Panc1 (cell line): ENCODE measurements around the gene THRAP3. TPM values are rescaled to one million over a fixed set of nuclear protein-coding genes. Genes with fewer than 3 reads are reported as not detected.

Experiments used
- ATAC-seq: fragments of 200-7000 bp; cut with Tn5 transposase; 2 replicates; pipeline ENCODE4 v1.9.1; 2020; ENCODE audit warnings: mild to moderate bottlenecking, moderate library complexity
- BruUV-seq: library from RNA; stranded (reverse); fragments of 400-500 nt; replicated peaks from 2 replicates; lab custom pipeline; 2021; lab: Mats Ljungman, UMichigan
- CTCF ChIA-PET: fragments of 300-600 bp; sonication (Branson Sonifier 250); formaldehyde crosslinking; loops from one replicate; lab custom pipeline; 2022; ENCODE audit warnings: antibody characterized with exemption; lab: Charles Lee
- POLR2A ChIA-PET: fragments of 300-600 bp; sonication (Branson Sonifier 250); formaldehyde crosslinking; loops from one replicate; lab custom pipeline; 2022; ENCODE audit warnings: antibody characterized with exemption; lab: Charles Lee
- DNase-seq: peaks from one replicate; pipeline ENCODE4 v3.0.0-alpha.2; 2010; ENCODE audit warnings: low read depth, low spot score
- H3K27ac ChIP-seq: 2 replicates; pipeline ENCODE4 v1.5.1; 2011; ENCODE audit warnings: mild to moderate bottlenecking, low read length, inconsistent platforms
- H3K27me3 ChIP-seq: fragments of 200-500 bp; sonication (Bioruptor generic); 2 replicates; pipeline ENCODE4 v1.6.0; 2014; ENCODE audit warnings: low read length, inconsistent platforms; ENCODE audit not compliant: control insufficient read depth, insufficient read depth
- H3K36me3 ChIP-seq: fragments of 200-500 bp; sonication (Bioruptor generic); 2 replicates; pipeline ENCODE4 v1.5.1; 2014; ENCODE audit warnings: inconsistent platforms, mild to moderate bottlenecking, low read length, moderate library complexity; ENCODE audit not compliant: control insufficient read depth, insufficient read depth
- H3K4me1 ChIP-seq: 2 replicates; pipeline ENCODE4 v1.5.1; 2011; ENCODE audit warnings: inconsistent platforms, mild to moderate bottlenecking, low read length, moderate library complexity; ENCODE audit not compliant: control insufficient read depth, insufficient read depth
- H3K4me3 ChIP-seq, 2 experiments: 2 replicates each; pipeline ENCODE4 v1.5.1; 2011 to 2012; ENCODE audit warnings: low read depth in 2 of 2, low read length in 2 of 2, mild to moderate bottlenecking in 2 of 2, inconsistent platforms in 1 of 2, moderate library complexity in 1 of 2
- H3K9me3 ChIP-seq: fragments of 200-500 bp; sonication (Bioruptor generic); 2 replicates; pipeline ENCODE4 v1.5.1; 2014; ENCODE audit warnings: low read depth, mild to moderate bottlenecking, inconsistent platforms, low read length, moderate library complexity; ENCODE audit not compliant: control insufficient read depth, insufficient read depth
- CTCF ChIP-seq: fragments of 450-650 bp; IDR thresholded peaks from 2 replicates; pipeline ENCODE4 v1.5.1; 2017; ENCODE audit warnings: mild to moderate bottlenecking
- POLR2AphosphoS5 ChIP-seq: IDR thresholded peaks from 2 replicates; pipeline ENCODE4 v1.6.1; 2012; ENCODE audit warnings: mild to moderate bottlenecking, low read depth, low read length, moderate library complexity
- REST ChIP-seq, 2 experiments: IDR thresholded peaks; 2 replicates each; pipeline ENCODE4 v1.6.1; 2011 to 2012; ENCODE audit warnings: low read depth in 2 of 2, control low read depth in 1 of 2, low read length in 1 of 2, mild to moderate bottlenecking in 1 of 2, moderate library complexity in 1 of 2; ENCODE audit not compliant: insufficient read depth in 1 of 2
- SIN3A ChIP-seq: IDR thresholded peaks from 2 replicates; pipeline ENCODE4 v1.6.1; 2012; ENCODE audit warnings: low read depth, mild to moderate bottlenecking, low read length, moderate library complexity, borderline replicate concordance; ENCODE audit not compliant: insufficient read depth
- TCF7L2 ChIP-seq: IDR thresholded peaks from 2 replicates; pipeline ENCODE4 v1.6.1; 2011; ENCODE audit warnings: mild to moderate bottlenecking, low read depth, low read length, inconsistent platforms
- in situ Hi-C: cut with HindIII; loops from 2 replicates; pipeline ENCODE4 v1.10.0; 2016; ENCODE audit warnings: low sequenced_read_pairs, low pct_unique_long_range_greater_than_20kb
- intact Hi-C: fragments of 100-400 bp; cut with micrococcal nuclease; formaldehyde crosslinking; loops from one replicate; pipeline ENCODE4 v1.10.0; 2022; ENCODE audit not compliant: unreplicated experiment
- total RNA-seq: library from RNA; stranded (reverse); gene quantifications from one replicate; pipeline ENCODE4 v1.2.1, GENCODE V29; 2021; ENCODE audit not compliant: unreplicated experiment

Gene THRAP3
- total RNA-seq, 1 experiment from 2014 or later: 114 TPM

GRCh38 chr1:36206323-36206858 lies 17.9 kb upstream of the THRAP3 start:
- Histone ChIP-seq H3K27me3 (no peaks in the 10 kb centered on the region), H3K27ac (no peak overlapping the region), H3K4me3 (no peak overlapping the region), H3K4me1 (peaks cover 10% of the 10 kb centered on the region), H3K9me3 (no peaks in the 10 kb centered on the region), H3K36me3 (no peaks in the 10 kb centered on the region)
- no peak for TF ChIP-seq TCF7L2
- no peak for TF ChIP-seq CTCF
- TF ChIP-seq POLR2AphosphoS5: no peak
- no peak for TF ChIP-seq SIN3A
- no peak for TF ChIP-seq REST (IDR thresholded peaks at IDR 0.05; ENCODE audit: insufficient read depth in 1 of 2, low read depth in 2 of 2, low read length in 1 of 2)
- intact Hi-C loops (no loop called here), in situ Hi-C loops (no loop called here)
- ChIA-PET CTCF (no interaction called here), POLR2A (interaction anchor here (0.6 to 0.7 kb wide), 2 partner anchors 41 to 57 kb away, joined by 3 to 6 read pairs; partner anchors contain the start of gene TRAPPC3)
- BruUV-seq: no TSS peak
- ATAC-seq (no peak), DNase-seq (no peak)

- POLR2A ChIA-PET: no interaction called here
- no peaks in the 10 kb centered on the region for H3K36me3 ChIP-seq
- no peaks in the 10 kb centered on the region for H3K9me3 ChIP-seq
- no peak overlapping the region for H3K27ac ChIP-seq
- intact Hi-C loops: no loop called here
- TF ChIP-seq POLR2AphosphoS5: no peak
- TF ChIP-seq TCF7L2: no peak
- TF ChIP-seq SIN3A: no peak
- no peak for TF ChIP-seq CTCF
- no peak for TF ChIP-seq REST (IDR thresholded peaks at IDR 0.05; ENCODE audit: insufficient read depth in 1 of 2, low read depth in 2 of 2, low read length in 1 of 2)
- no peak overlapping the region for H3K4me3 ChIP-seq
- peaks cover 10% of the 10 kb centered on the region for H3K4me1 ChIP-seq
- H3K27me3 ChIP-seq: no peaks in the 10 kb centered on the region
- no peak for DNase-seq
- no peak for ATAC-seq
- no TSS peak for BruUV-seq
- CTCF ChIA-PET: no interaction called here
- in situ Hi-C loops: no loop called here
Observed at GRCh38 chr1:36207339-36207738, 16.9 kb upstream of the THRAP3 start.
